Activated B cell treated with CpG ODN at 0.5 μM for 24 hours (primary cell): ENCODE results near the gene PLA2G2F. TPM values are rescaled to one million over a fixed set of nuclear protein-coding genes. Genes with fewer than 3 reads are reported as not detected.
"Not testable (repeated sequence)": the region's sequence is repeated elsewhere in the genome, so short reads cannot be mapped to it uniquely, and the experiment has no call there.

Experiments
- ATAC-seq: fragments of 200-7000 bp; cut with Tn5 transposase; one replicate; pipeline ENCODE4 v1.10.0; 2021; ENCODE audit warnings: low read depth, mild to moderate bottlenecking, moderate library complexity
- CTCF ChIA-PET: fragments of 350-600 bp; sonication (Branson Sonifier 250); formaldehyde crosslinking; loops from one replicate; lab custom pipeline; 2021; ENCODE audit warnings: antibody characterized with exemption; lab: Charles Lee
- POLR2A ChIA-PET: fragments of 350-600 bp; sonication (Branson Sonifier 250); formaldehyde crosslinking; loops from one replicate; lab custom pipeline; 2021; ENCODE audit warnings: antibody characterized with exemption; lab: Charles Lee
- DNase-seq: peaks from one replicate; pipeline ENCODE4 v3.0.0; 2022
- H3K27ac Mint-ChIP-seq: one replicate; pipeline ENCODE4 v1.8.0; 2020; ENCODE audit warnings: mixed read lengths
- H3K27me3 Mint-ChIP-seq: one replicate; pipeline ENCODE4 v1.8.0; 2021; ENCODE audit warnings: mixed read lengths
- H3K36me3 Mint-ChIP-seq: one replicate; pipeline ENCODE4 v1.8.0; 2021; ENCODE audit warnings: low read depth, mixed read lengths
- H3K4me1 Mint-ChIP-seq: one replicate; pipeline ENCODE4 v1.8.0; 2021; ENCODE audit warnings: mixed read lengths
- H3K4me3 Mint-ChIP-seq: one replicate; pipeline ENCODE4 v1.8.0; 2020; ENCODE audit warnings: mild to moderate bottlenecking, mixed read lengths
- H3K9me3 Mint-ChIP-seq: one replicate; pipeline ENCODE4 v1.8.0; 2020; ENCODE audit warnings: mixed read lengths
- intact Hi-C: fragments of 100-400 bp; cut with micrococcal nuclease; formaldehyde crosslinking; loops from one replicate; pipeline ENCODE4 v1.15.1; 2024
- total RNA-seq: library from RNA; stranded (reverse); gene quantifications from 2 replicates; pipeline ENCODE4 v1.2.3, GENCODE V29; 2022
- TF ChIP-seq, protein P1 (sequence below): fragments of 200-600 bp; IDR thresholded peaks from one replicate; pipeline ENCODE4 v1.8.0; 2022; ENCODE audit warnings: antibody characterized with exemption, mild to moderate bottlenecking

The PLA2G2F gene
- total RNA-seq, 1 donor from 2014 or later: not detected

DNA sequence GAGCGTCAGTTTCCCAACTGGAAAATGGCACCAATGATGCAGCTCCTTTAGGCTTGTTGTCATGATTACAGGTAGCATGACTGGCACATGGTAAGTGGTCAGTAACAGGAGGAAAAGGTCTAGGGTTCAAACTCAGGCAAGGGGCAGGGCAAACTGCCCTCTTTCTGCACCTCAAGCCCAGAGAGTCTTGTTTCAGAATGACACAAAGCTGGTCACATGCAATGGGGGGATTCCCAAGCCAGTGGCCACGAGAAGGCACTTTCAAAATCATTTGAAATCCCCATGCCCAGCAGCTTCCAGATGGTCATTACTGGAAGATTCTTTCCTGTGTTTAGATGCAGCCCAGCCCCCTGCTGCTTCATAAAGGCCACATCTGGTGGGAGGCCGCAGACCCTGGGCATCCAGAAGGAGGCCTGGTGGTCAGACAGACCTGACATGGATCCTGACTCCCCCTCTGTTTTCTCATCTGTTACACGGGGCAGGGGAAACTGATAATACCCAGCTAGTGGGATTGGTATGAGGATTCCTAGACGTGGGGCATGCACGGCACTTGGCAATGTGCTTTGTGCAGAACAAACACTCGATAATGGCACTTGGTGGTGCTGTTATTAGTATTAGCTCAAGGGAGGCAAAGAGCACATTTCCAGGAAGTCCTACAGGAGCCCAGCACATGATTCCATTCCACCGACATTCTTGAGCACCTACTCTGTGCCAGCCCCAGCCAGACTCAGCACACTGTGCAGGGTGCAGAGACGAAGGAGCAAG, 12.9 kb upstream of the PLA2G2F start:
- POLR2A ChIA-PET: interaction anchor here (0.6 kb wide), 1 partner anchor 961 kb away, joined by 3 read pairs; no protein-coding TSS in a partner anchor
- peak; percentile 45 for ATAC-seq
- TF ChIP-seq, protein P1, sequence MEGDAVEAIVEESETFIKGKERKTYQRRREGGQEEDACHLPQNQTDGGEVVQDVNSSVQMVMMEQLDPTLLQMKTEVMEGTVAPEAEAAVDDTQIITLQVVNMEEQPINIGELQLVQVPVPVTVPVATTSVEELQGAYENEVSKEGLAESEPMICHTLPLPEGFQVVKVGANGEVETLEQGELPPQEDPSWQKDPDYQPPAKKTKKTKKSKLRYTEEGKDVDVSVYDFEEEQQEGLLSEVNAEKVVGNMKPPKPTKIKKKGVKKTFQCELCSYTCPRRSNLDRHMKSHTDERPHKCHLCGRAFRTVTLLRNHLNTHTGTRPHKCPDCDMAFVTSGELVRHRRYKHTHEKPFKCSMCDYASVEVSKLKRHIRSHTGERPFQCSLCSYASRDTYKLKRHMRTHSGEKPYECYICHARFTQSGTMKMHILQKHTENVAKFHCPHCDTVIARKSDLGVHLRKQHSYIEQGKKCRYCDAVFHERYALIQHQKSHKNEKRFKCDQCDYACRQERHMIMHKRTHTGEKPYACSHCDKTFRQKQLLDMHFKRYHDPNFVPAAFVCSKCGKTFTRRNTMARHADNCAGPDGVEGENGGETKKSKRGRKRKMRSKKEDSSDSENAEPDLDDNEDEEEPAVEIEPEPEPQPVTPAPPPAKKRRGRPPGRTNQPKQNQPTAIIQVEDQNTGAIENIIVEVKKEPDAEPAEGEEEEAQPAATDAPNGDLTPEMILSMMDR: no peak
- Mint-ChIP-seq H3K4me3 (no peak overlapping the region), H3K27ac (no peak overlapping the region), H3K9me3 (peaks cover 5% of the 10 kb centered on the region), H3K4me1 (peaks cover 49% of the 10 kb centered on the region), H3K36me3 (no peaks in the 10 kb centered on the region), H3K27me3 (no peaks in the 10 kb centered on the region)
- intact Hi-C loops: no loop called here
- DNase-seq: no peak
- CTCF ChIA-PET: no interaction called here

DNA sequence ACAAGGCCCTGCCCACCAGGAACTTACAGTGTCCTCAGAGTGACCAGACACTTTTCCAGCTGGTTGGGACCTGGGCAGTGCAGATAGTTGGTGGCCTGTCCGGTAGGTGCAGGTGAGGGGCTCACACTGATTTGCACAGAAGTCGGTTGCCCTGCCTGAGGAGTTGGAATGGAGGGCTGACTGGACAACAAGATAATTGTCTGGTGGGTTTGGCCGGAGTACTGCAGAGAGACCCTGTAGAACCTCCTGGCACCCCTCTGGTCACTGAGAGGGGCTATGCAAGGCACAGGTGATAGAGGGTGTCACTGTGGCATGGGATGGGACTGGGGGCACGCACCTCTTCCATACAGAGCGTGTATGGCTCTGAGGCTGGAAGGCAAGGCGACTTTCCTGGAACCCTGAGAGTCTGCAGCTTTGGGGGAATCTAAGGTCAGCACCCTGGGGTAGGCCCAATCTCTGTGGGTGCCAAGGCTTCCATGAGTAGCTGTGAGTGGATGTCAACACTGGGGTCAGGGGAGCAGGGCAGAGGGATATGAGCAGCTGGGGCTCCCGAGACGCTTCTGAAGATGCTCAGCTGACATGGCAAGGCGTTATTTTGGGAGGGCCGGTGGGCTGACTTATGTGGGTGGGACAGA, 12.2 kb upstream of the PLA2G2F start:
- H3K4me1 Mint-ChIP-seq: peaks cover 45% of the 10 kb centered on the region
- no peaks in the 10 kb centered on the region for H3K27me3 Mint-ChIP-seq
- no peak overlapping the region for H3K27ac Mint-ChIP-seq
- POLR2A ChIA-PET: no interaction called here
- intact Hi-C loops: no loop called here
- no peak for ATAC-seq
- TF ChIP-seq, protein P1: no peak
- H3K4me3 Mint-ChIP-seq: no peak overlapping the region
- peaks cover 5% of the 10 kb centered on the region for H3K9me3 Mint-ChIP-seq
- CTCF ChIA-PET: no interaction called here
- no peaks in the 10 kb centered on the region for H3K36me3 Mint-ChIP-seq
- no peak for DNase-seq

DNA sequence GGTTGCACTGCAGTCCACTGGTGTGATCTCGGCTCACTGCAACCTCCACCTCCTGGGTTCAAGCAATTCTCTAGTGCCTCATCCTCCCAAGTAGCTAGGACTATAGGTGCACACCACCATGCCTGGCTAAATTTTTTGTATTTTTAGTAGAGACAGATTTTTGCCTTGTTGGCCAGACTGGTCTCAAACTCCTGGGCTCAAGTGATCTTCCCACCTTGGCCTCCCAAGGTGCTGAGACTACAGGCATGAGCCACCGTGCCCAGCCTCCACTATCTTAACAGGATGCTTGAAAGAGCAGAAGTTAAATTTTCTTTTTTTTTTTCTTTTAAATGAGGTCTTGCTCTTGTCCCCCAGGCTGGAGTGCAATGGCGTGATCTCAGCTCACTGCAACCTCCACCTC, 8.6 kb upstream of the PLA2G2F start:
- POLR2A ChIA-PET, intact Hi-C loops, H3K27ac Mint-ChIP-seq, ATAC-seq, H3K9me3 Mint-ChIP-seq, H3K4me3 Mint-ChIP-seq, CTCF ChIA-PET, H3K27me3 Mint-ChIP-seq, DNase-seq, H3K36me3 Mint-ChIP-seq: not testable (repeated sequence)
- H3K4me1 Mint-ChIP-seq: peaks cover 21% of the 10 kb centered on the region

DNA sequence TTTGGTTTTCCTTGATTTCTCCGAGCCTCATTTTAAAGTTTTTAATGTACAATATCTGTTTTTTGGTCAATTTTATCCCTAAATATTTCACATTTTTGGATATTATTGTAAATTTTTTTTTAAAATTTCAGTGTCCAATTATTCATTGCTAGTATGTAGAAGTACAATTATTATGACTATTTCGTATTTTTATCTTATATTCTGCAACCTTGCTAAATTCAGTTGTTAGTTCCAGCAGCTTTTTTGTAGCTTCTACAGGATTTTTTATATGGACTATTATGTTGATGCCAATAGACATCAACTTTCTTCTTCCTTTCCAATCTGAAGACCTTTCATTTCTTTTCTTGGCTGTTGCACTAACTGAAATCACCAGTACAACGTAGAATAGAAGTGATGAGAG, 4.1 kb upstream of the PLA2G2F start:
- no peaks in the 10 kb centered on the region for H3K4me1 Mint-ChIP-seq
- H3K27me3 Mint-ChIP-seq: peaks cover 6% of the 10 kb centered on the region
- ChIA-PET CTCF (no interaction called here), POLR2A (no interaction called here)
- H3K4me3 Mint-ChIP-seq: no peak overlapping the region
- DNase-seq (no peak), ATAC-seq (no peak)
- no peaks in the 10 kb centered on the region for H3K36me3 Mint-ChIP-seq
- no peak overlapping the region for H3K27ac Mint-ChIP-seq
- intact Hi-C loops: no loop called here
- TF ChIP-seq, protein P1: no peak
- peaks cover under 1% of the 10 kb centered on the region for H3K9me3 Mint-ChIP-seq

DNA sequence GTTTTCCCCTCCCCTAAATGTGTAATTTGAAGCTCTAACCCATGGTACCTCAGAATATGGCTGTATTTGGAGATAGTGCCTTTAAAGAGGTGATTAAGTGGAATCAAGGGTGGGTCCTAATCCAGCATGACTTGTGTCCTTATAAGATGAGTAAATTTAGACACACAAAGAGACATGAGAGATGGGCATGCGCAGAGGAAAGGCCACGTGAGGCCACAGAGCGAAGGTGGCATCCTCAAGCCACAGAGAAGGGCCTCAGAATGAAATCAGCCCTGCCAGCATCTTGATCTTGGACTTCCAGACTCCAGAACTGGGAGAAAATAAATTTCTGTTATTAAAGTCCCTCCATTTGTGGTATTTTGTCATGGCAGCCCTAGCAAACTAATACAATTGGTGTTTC, 2.9 kb upstream of the PLA2G2F start:
- ChIA-PET CTCF (no interaction called here), POLR2A (no interaction called here)
- DNase-seq (no peak), ATAC-seq (no peak)
- peaks cover 6% of the 10 kb centered on the region for H3K27me3 Mint-ChIP-seq
- no peaks in the 10 kb centered on the region for H3K4me1 Mint-ChIP-seq
- H3K27ac Mint-ChIP-seq: no peak overlapping the region
- intact Hi-C loops: no loop called here
- H3K4me3 Mint-ChIP-seq: no peak overlapping the region
- no peaks in the 10 kb centered on the region for H3K36me3 Mint-ChIP-seq
- H3K9me3 Mint-ChIP-seq: no peaks in the 10 kb centered on the region
- TF ChIP-seq, protein P1: no peak
